Activated naive CD4-positive, alpha-beta T cell (primary cell): ENCODE measurements around the gene CERS2.
"Not testable (repeated sequence)": the region's sequence is repeated elsewhere in the genome, so short reads cannot be mapped to it uniquely, and the experiment has no call there.

Source experiments
- DNase-seq, 4 experiments: peaks; one replicate each; lab custom pipeline; 2025; lab: John Stamatoyannopoulos, UW

The CERS2 gene

GRCh38 chr1:150970808-150971582 is 3.6 kb downstream of the CERS2 start:
- no peak for DNase-seq

- DNase-seq: no peak
Measured at GRCh38 chr1:150969626-150970025, 5.0 kb downstream of the CERS2 start.

GRCh38 chr1:150968491-150968890 is 6.1 kb downstream of the CERS2 start:
- no peak for DNase-seq

- no peak for DNase-seq
Measured at GRCh38 chr1:150967936-150968335, 6.7 kb downstream of the CERS2 start.

GRCh38 chr1:150966011-150966410 is 8.6 kb downstream of the CERS2 start:
- DNase-seq: no peak

- no peak for DNase-seq
Measured at GRCh38 chr1:150965605-150966004, 9.0 kb downstream of the CERS2 start.

GRCh38 chr1:150964164-150964489 is 10.5 kb downstream of the CERS2 start:
- DNase-seq: no peak

GRCh38 chr1:150963321-150964163 is 11.1 kb downstream of the CERS2 start:
- no peak for DNase-seq

GRCh38 chr1:150961756-150962155 is 12.9 kb downstream of the CERS2 start:
- DNase-seq: no peak

- no peak for DNase-seq
Measured at GRCh38 chr1:150960646-150961045, 14.0 kb downstream of the CERS2 start.

GRCh38 chr1:150957666-150958065 is 17.0 kb downstream of the CERS2 start:
- no peak for DNase-seq

GRCh38 chr1:150955280-150955679 is 19.4 kb downstream of the CERS2 start:
- no peak for DNase-seq

GRCh38 chr1:150954708-150955107 is 19.9 kb downstream of the CERS2 start:
- DNase-seq: no peak

- no peak for DNase-seq
Measured at GRCh38 chr1:150944856-150945255, 29.8 kb downstream of the CERS2 start.

- DNase-seq: no peak
Measured at GRCh38 chr1:150931773-150932172, 42.9 kb downstream of the CERS2 start.

GRCh38 chr1:150928775-150929174 is 45.9 kb downstream of the CERS2 start:
- DNase-seq: not testable (repeated sequence)

- no peak for DNase-seq
Measured at GRCh38 chr1:150928286-150928685, 46.3 kb downstream of the CERS2 start.

- DNase-seq: no peak
Measured at GRCh38 chr1:150927624-150928023, 47.0 kb downstream of the CERS2 start.

GRCh38 chr1:150926097-150926741 is 48.4 kb downstream of the CERS2 start, which contains the start of gene SETDB1:
Gene SETDB1, plus strand, starts transcription at chr1:150926363. Its CDS starts 1,352 bp downstream, at chr1:150927715.
- peak; percentile 70 to 84 (median 79) for DNase-seq

GRCh38 chr1:150925080-150925479 is 49.6 kb downstream of the CERS2 start:
- DNase-seq: no peak

- DNase-seq: peak; percentile 13 to 58 (median 32)
Measured at GRCh38 chr1:150922519-150922975, 52.1 kb downstream of the CERS2 start.

GRCh38 chr1:150917387-150917786 is 57.2 kb downstream of the CERS2 start:
- no peak for DNase-seq
